NCI-H2196 (cell line): Measurements from ENCODE around the gene BFAR.
"Not testable (repeated sequence)": the region's sequence is repeated elsewhere in the genome, so short reads cannot be mapped to it uniquely, and the experiment has no call there.

Source experiments
- DNase-seq: peaks from one replicate; lab custom pipeline; 2025; ENCODE audit not compliant: unreplicated experiment; lab: John Stamatoyannopoulos, UW

The BFAR gene, protein sequence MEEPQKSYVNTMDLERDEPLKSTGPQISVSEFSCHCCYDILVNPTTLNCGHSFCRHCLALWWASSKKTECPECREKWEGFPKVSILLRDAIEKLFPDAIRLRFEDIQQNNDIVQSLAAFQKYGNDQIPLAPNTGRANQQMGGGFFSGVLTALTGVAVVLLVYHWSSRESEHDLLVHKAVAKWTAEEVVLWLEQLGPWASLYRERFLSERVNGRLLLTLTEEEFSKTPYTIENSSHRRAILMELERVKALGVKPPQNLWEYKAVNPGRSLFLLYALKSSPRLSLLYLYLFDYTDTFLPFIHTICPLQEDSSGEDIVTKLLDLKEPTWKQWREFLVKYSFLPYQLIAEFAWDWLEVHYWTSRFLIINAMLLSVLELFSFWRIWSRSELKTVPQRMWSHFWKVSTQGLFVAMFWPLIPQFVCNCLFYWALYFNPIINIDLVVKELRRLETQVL

DNA sequence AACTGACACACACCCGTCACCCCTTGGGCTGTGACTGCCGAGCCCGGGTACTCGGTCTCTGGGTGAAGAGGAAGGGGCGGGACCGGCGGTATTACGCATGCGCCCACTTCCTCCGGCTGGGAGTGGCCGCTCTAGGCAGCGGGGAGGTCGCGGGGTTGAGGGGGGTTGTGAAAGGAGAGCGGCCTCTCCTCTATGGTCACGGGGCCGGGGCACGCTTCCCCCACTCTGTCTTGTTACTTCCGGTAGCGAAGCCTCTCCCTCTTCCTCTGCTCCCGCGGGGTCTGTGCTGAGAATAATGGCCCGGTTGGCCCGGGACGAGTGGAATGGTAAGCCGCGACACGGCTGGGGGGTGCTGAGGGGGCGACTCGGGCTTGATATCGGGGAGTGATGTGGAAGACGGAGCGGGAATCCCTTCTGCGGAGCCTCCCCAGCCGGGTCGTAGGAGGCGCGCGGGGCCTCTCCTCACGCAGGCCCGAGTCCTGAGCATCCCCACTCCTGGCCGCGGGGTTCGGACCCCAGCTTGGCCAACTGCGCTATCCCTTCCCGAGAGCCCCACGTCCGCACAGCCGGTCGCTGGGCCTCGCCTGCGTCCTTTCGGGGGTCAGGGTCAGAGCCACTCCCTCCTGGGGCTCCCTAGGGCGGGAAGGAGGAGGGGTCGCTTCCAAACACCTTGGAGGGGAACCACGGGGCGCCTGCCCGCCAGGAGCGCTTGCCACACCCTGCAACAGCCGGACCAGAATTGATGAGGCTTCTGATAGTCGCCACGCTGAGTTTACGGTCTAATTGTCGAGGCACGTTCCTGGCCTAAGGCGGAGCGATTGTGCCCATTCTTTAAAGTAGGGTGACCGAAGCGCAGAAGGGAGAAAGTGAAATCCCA lies at the start of gene BFAR:
BFAR (plus strand) TSS at position 259 of the 877 bp plus-strand sequence. CDS start 11,396 bp downstream, outside the sequence.
- DNase-seq, result peak; percentile 98

DNA sequence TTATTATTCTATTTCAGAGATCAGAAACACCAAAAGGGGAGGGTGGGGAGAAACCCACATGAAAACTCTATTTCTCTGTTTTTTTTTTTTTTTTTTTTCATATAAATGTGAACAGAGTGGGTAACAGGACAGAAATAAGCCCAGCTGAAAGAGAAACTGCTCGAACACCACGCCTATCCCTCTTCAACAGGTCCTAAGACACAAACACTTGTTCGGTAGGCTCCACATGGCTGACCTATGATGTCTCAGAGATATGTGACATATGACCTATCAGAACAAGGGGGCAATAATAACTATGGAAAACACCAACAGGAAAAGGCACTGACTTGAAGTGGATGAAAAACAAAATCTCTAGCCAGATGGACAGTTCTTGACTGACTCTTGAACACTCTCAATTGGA lies 47.5 kb upstream of the BFAR start:
- no peak for DNase-seq

DNA sequence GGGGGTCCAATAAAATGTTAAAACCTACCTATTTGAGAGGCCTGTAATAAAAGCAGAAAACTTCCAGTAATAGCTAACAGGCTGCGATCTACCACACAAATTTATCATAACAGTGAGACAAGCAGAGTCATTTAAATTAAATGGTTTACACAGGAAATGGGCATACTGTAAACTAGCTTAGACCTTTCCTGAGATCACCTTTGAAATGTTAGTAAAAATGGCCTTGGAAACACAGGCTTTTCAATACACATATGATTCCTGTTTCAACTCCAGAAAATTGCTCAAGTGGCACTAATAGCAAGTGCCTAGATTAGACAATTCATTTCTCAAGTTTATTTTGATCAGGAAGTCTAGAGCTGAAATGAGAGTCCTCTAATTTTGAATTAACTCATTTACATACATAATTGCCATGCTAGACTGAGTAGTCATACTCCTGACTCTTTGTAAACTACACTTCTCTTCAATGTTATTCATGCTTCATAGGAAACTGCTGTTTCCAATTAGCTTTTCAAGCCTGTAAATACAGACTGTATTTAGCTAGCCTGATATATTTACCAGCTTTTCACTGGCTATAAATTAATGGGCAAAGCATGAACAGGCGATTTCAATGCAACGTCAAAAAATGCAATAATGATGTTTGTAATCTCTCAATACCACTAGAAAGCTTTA lies 46.0 kb upstream of the BFAR start:
- no peak for DNase-seq

DNA sequence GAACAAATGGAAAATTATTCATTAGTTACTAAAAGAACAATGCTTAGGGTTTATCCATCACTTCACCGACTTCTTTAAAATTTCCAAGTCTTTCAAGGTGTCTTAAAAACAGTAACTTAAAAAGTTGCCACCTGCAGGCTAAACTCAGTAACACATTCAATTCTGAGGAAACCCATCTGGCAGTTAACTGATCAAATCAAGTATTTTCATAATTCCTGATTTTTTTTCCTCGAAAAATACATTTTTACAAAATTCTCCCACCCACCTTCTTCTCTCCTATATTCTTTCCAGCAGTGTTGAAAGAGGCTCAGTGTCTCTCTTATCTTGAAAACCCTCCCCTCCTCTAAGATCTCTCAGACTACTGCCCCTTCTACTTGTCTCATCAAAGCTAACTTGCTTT lies 32.6 kb upstream of the BFAR start:
- DNase-seq, result no peak

DNA sequence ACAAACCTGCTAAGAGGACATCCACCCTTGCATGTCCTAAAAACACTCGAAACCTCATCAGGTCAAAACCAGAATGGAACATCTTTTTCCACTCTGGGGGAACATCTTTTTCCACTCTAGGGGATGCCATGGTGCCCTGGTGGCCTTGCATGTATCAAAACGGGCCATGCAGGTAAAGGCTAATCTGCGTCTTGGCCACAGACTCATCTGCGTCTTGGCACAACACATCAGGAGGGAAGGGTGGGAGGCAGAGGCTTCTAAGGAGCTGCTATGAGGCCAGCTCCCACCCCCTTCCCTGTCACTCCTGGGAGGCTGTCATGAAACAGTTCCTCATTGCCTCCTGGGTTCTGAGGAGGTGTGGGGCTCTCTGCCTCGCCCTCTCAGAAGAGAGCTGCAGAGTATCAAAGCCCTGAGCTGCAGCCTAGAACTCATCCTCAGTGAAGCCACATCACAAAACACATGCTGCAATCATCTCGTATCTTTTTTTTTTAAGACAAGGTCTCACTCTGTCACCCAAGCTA lies 30.2 kb upstream of the BFAR start:
- no peak for DNase-seq

DNA sequence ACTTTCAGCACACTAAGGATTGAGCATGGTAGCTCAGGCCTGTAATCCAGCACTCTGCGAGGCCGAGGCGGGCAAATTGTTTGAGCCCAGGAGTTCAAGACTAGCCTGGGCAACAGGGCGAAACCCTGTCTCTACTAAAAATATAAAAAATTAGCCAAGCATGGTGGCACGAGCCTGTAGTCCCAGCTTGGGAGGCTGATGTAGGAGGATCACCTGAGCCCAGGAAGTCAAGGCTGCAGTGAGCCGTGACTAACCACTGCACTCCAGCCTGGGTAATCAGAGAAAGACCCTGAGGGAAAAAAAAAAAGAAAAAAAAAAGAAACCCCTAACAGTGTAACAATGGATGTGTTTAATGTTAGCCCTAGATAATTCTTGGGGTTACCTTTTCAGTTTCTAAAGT lies 26.6 kb upstream of the BFAR start:
- no peak for DNase-seq

DNA sequence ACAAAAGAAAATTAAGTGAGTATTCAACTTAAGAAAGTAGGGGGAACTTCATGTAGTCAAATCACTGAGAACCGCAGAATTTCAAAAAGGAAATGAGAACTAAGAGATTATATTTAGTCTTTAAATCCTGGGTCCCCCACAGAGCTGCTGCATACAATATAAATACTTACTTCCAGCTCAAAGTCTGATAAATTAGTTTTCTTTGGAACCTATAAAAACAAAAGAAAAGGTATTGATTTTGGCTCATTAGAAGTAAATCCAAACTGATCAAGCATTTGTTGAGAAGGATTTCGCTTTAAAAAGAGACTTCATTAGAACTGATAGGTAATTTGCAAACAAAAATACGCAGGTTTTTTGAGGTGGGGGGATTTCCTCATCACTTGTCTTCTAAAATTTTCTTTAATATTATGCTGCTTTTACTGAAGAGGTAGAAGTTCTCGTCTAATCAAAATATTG lies 24.6 kb upstream of the BFAR start:
- DNase-seq, result no peak

DNA sequence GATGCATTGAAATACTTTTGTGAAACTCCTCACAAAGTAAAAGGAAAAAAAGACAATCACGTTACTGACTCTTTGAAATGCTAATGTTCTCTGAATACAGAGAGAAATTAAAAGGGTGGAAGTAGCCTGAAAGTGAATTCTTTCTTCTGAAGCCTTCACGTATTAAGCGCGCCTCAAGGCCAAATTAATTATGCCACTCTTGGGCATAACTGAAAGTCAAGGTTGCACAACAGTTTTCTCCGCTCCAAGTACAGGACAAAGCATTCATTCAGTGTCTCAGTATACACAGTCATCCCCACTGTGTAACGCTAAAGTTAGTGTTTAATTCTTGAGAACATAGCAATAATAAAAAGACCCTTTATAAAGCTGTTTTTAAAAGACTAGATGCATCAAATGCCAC lies 24.1 kb upstream of the BFAR start:
- no peak for DNase-seq

DNA sequence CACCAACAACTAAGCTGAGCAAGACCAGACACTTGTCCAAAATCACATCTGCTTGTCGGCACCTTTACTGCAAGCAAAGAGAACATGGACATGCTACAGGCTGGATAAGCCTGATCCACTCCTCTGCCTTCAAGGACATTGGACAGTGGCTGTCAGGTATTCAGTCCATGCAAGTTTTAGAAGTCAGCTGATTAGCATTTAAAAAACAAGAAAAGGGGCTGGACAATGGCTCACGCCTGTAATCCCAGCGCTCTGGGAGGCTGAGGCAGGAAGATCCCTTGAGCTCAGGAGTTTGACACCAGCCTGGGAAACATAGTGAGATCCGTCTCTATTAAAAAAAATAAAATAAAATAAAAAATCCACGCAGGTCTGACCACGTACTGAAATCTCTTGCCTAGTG lies 23.0 kb upstream of the BFAR start:
- DNase-seq, result no peak

DNA sequence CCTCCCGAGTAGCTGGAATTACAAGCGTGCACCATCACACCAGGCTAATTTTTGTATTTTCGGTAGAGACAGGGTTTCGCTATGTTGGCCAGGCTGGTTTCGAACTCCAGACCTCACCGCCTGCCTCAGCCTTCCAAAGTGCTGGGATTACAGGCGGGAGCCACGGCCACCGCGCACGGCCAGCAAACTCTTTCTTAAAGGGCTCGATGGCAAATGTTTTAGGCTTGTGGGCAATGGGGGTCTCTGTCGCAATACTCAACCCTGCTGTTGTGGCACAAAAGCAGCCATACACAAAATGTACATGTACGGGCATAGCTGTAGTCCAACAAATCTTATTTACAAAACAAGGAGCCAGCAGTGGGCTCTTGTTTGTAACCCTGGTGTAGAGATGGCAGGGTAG lies 21.1 kb upstream of the BFAR start:
- no peak for DNase-seq

DNA sequence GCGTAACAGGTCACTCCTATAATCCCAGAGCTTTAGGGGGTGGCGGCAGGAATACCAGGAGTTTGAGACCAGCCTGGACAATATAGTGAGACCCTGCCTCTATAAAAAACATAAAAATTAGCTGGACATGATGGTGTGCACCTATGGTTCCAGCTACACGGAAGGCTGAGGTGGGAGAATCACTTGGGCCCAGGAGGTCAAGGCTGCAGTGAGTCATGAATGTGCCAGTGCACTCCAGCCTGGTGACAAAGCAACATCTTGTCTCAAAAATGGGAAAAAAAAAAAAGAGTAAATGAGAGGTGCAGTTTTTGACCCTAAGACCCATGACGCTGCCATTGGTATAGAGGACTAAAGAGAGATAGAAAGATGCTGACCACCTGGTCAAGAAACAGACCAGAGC lies 18.8 kb upstream of the BFAR start:
- DNase-seq, result no peak

DNA sequence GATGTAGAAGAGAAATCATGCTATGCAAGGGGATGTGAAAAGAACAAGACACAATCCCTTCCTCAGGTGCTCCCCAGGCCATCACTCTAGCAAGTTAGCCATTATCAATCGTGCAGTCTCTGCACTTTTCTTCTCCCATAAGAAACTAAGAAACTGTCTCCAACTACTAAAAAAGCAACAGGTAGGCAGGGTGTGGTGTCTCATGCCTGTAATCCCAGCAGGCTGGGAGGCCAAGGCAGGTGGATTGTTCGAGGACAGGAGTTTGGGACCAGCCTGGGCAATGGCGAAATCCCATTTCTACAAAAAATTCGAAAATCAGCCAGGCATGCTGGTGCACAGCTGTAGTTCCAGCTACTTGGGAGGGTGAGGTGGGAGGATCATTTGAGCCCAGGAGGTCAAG lies 16.5 kb upstream of the BFAR start:
- no peak for DNase-seq

DNA sequence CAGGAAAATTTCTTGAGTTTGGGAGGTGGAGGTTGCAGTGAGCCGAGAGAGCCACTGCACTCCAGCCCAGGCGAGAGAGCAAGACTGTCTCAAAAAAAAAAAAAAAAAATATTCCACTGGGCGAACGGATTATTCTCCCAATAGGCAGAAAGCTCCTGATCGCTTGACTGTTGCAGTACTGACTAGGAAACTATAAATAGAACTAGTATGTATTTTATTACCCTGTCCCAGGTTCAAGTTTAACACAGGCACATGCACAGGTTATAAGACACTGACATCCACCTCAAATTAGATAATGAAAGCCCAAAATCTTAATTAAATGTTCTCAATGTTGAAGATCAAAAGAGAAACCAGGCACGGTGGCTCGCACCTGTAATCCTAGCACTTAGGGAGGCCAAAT lies 14.2 kb upstream of the BFAR start:
- DNase-seq, result no peak

DNA sequence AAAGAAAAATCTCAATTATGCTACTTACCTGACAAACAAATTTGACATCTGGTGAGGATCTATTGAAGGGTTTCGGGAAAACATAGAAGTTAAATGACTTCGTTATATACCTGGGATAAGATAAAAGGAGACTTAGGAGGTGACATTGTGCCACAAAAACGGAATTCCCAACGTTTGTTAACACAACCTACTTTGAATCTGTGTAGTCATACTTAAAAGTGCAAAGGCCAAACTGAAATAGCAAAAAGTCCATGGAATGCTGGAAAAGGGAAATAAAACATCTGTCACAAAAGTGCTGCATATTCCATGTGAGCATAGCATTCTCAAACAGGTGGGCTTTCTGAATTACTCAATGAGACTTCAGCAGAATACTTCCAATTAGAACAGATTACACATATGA lies 5.7 kb upstream of the BFAR start:
- no peak for DNase-seq

DNA sequence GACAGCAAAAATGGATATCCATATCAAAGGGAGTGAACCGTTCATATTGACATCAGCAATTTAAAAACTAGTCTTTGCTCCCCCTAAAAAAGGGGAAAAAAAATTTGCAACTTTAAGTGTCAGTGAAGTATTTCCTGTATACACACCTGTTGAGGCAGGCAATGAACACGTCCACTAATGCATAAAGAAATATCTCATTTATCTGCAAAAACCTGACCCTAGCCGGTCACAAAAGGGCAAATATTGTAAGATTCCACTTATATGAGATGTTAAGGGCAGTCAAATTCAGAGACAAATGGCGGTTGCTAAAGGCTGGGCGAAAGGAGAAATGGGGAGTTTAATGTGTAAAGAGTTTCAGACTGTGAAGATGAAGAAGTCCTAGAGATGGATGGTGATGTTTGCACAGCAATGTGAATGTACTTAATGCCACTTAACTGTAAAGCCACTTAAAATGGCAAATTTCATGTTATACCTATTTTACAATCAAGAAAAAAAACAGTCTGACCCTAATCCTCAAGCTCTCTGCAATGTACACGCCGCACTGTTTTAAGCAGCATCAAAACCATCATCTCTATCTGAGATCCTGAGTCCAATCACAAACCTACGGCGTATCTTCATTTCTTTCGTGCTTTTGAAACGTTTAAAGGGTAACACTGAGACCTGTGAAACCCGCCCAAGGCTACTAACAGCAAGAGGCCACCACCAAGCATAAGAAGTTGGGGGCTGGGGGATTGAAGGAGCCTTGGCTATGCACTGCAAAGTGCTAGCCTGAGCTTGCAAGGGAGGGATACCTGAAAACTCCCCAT lies 3.7 kb upstream of the BFAR start:
- DNase-seq, result no peak

DNA sequence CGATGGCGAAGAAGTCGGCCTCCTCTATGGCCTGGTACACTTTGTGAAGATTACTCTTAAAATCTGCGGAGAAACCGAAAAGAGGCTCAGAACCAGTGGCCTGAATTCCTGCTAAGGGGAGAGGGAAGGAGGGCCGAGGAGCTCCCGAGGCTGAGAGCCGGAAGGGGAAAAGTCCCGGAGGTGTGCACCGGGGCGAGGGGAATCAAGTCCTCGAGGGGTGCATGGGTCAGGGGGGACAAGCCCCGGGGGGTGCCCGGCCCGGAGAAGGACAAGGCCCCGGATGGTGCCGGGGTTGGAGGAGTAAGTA lies 3.2 kb upstream of the BFAR start:
- no peak for DNase-seq

DNA sequence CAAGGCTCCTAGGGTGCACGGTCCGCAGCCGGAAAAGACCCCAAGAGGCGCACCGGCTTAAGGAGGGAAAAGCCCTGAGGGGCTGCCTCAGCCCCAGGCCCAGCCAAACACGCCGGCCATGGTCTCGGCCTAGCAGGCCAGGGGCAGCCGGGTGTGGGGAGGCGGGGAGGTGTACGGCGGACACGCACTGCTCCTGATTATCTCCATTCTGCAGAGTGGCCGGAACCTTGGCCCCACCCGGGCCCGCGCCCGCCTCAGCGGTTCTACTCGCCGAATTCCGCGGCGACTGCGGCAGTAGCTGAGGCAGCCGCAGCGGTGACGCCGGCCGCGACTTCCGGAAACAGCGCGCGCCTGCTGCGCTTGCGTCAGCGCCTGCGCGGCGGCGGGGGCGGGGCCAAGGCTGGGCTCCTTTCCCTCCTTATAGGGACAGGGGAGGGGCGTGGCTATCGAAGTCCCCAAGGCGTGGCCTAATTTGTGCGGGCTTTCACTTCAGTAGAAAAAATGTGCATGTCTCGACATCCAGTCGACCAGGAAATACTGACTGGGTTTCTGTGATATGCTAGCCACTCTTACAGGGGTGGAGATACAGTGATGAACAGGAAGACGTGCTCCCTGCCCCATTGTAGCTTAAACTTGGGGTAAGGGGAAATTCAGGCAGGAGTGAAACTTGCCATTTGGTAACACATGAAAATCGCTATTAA lies 2.7 kb upstream of the BFAR start, which contains the start of gene PARN:
PARN (minus strand) TSS at position 342 of the 701 bp plus-strand sequence; CDS start at position 207, 135 bp downstream.
- peak; percentile 97 for DNase-seq

DNA sequence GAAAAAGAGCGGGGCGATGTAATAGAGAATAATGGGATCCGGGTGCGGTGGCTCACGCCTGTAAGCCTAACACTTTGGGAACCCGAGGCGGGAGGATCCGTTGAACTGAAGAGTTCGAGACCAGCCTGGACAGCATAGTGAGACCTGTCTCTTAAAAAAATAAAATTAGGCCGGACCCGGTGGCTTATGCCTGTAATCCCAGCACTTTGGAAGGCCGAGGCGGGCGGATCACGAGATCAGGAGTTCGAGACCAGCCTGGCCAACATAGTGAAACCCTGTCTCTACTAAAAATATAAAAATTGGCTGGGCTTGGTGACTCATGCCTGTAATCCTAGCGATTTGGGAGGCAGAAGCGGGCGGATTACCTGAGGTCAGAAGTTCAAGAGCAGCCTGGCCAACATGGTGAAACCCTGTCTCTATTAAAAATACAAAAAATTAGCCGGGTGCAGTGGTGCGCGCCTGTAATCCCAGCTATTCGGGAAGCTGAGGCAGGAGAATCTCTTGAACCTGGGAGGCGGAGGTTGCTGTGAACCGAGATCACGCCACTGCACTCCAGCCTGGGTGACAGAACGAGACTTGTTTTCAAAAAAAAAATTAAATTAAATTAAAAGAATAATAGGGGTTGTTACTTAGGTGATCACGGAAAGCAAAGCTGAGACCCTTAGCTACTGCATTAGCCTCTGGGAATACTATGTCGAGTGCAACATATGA lies 2.0 kb upstream of the BFAR start:
- not testable (repeated sequence) for DNase-seq

DNA sequence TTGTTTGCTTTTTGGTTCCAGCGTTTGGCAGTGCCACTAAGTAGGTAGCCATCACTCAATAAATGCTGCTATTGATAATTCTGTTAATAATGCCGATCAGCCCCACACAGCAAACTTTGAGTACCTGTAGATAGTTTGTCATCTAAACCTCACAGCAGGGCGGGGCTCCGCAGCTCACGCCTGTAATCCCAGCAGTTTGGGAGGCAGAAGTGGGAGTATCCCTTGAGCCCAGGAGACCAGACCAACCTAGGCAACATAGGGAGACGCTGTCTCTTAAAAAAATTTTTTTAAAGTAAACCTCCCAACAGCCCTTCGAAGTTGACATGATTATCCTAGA lies 1.6 kb downstream of the BFAR start:
- DNase-seq, result no peak
